ENCODE data around the gene ADCYAP1R1.

The ADCYAP1R1 gene

DNA sequence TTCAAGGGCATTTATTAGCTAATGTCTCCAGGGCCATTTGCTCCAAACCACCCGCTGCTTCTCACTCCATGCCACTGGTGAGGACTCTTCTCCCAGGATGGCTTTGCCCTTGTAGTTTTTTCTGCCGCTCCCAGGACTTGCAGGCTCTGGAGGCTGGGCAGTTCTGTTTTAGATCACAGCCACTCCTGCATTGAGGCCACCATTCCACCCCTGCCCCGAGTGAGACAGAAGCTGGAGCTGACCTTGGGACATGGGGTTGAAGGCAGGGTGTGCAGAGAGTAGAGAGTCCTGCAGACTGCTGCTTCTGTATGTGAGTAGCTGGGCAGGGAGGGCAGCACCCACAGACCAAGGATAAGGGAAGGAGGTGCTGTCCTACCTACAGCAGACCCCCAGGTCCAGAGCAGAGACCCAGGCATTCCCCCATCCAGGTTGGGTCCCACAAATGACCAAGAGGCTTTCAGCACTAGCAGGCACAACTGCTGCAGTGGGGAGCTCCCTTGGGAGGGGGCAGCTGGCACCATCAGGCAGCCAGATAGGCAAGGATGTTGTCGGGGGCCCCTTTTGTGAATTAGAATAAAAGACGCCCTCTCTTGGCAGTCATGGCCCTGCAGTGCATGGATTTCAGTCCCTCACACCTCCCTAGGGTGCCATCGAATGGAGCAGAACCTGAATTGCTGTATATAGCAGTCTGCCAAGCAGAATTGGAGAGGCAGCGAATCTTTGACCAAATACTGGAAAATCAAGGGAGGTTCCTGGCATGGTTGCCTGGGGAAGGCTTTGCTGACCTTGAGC is 22.7 kb upstream of the ADCYAP1R1 start:
- TF ChIP-seq, protein P1, sequence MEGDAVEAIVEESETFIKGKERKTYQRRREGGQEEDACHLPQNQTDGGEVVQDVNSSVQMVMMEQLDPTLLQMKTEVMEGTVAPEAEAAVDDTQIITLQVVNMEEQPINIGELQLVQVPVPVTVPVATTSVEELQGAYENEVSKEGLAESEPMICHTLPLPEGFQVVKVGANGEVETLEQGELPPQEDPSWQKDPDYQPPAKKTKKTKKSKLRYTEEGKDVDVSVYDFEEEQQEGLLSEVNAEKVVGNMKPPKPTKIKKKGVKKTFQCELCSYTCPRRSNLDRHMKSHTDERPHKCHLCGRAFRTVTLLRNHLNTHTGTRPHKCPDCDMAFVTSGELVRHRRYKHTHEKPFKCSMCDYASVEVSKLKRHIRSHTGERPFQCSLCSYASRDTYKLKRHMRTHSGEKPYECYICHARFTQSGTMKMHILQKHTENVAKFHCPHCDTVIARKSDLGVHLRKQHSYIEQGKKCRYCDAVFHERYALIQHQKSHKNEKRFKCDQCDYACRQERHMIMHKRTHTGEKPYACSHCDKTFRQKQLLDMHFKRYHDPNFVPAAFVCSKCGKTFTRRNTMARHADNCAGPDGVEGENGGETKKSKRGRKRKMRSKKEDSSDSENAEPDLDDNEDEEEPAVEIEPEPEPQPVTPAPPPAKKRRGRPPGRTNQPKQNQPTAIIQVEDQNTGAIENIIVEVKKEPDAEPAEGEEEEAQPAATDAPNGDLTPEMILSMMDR (IDR thresholded peaks at IDR 0.05; ENCODE audit: control insufficient read depth, insufficient read depth, low read depth, low read length, missing control alignments) = no peak
- no peak for DNase-seq (ENCODE audit: low read depth)
- no peak overlapping the region for H3K4me3 ChIP-seq (ENCODE audit: control insufficient read depth, low read depth, low read length)

DNA sequence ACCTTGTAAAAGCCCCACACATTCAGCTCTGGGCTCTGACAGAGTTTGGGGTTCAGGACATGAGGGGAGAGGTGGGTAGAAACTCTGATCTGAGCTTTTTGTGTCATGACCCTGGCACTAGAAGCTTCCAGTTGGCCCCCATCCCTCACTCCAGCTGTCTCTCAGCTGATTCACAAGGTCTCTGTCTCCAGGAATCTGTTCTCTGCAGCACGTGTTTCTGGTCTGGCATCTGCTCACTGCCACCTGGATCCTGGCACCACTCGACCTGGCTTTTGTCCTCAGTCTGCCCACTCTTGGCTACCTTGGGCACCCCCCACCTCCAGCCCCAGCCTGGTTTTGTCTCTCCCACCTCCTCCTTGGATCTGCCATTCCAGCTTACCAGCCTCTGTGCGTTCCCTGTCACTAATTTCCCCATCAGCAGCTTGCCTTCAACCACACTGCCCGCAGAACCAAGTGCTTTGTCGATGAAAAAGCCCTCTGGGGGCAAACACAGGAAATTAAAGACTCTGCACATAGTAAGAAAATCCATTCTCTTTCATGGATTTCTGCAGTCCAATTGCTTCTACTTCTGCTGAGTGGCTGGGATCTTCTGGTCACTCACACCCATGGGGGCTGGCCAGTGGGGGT is 18.3 kb upstream of the ADCYAP1R1 start:
- H3K4me3 ChIP-seq (ENCODE audit: control insufficient read depth, low read depth, low read length) = no peak overlapping the region
- TF ChIP-seq, protein P1 (IDR thresholded peaks at IDR 0.05; ENCODE audit: control insufficient read depth, insufficient read depth, low read depth, low read length, missing control alignments) = no peak
- DNase-seq (ENCODE audit: low read depth) = no peak

DNA sequence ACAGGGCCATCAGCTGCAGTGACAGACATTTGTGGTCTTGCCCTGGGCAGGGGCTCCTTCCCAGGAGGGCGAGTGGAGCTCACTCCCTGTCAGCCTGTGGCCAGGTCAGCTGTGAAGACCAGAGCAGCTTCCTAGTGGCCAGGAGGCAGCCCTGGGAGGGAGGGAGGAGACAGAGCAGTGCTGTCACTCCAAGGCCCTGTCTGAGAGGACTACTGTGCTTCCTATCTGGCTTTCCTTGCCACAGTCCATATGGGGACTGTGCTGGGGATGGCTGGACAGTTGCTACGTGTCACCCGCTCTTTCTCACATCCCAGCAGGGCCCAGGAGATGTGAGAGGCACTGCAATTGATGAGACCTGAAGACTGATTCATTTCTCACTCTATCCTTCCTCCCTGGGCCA is 15.2 kb upstream of the ADCYAP1R1 start:
- no peak for DNase-seq (ENCODE audit: low read depth)
- TF ChIP-seq, protein P1 (IDR thresholded peaks at IDR 0.05; ENCODE audit: control insufficient read depth, insufficient read depth, low read depth, low read length, missing control alignments) = no peak
- H3K4me3 ChIP-seq (ENCODE audit: control insufficient read depth, low read depth, low read length) = no peak overlapping the region

DNA sequence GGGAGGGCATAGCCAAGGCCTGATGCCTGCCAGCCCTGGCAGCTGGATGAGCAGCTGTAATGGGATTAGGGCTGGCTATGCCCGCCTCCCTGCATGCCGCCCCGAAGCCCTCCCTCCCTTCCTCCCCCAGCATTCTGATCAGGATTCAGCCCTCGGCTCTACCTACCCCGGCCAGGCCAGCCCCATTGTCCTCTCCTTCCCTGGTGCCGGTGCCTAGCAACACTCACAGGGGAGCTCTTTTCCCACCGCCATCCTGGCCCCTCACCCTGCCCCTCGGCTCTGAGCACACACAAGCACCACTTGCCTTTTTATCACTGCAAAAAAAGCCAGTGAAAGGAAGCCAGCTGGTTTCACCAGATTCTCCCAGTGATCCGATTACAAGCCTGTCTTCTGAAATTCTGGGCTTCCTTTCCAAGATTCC is 9.0 kb upstream of the ADCYAP1R1 start:
- no peak overlapping the region for H3K4me3 ChIP-seq (ENCODE audit: control insufficient read depth, low read depth, low read length)
- DNase-seq (ENCODE audit: low read depth) = no peak

DNA sequence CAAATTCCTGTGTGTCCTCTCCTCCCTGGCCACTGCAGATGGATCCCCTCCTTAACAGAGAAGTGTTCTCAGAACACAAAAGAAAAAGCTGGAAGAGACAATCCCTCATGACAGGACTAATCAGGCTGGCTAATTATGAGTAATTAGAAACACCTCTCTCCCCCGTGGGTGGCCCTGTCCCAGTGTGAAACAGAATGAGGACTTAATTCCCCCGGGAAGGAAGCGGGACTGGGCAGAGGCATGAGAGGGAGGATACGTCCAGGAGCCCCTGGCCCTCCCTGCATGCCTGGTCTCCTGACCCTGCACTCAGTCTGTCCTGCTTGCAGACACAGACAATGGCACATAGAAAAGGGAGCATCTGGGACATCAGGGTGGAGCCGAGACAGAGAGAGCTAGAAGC is 7.6 kb upstream of the ADCYAP1R1 start:
- no peak overlapping the region for H3K4me3 ChIP-seq (ENCODE audit: control insufficient read depth, low read depth, low read length)
- TF ChIP-seq, protein P1 (IDR thresholded peaks at IDR 0.05; ENCODE audit: control insufficient read depth, insufficient read depth, low read depth, low read length, missing control alignments) = no peak
- DNase-seq (ENCODE audit: low read depth) = no peak

More for the DNA sequence above, 9.0 kb upstream of the ADCYAP1R1 start:
- TF ChIP-seq, protein P1 (IDR thresholded peaks at IDR 0.05; ENCODE audit: control insufficient read depth, insufficient read depth, low read depth, low read length, missing control alignments) = no peak

DNA sequence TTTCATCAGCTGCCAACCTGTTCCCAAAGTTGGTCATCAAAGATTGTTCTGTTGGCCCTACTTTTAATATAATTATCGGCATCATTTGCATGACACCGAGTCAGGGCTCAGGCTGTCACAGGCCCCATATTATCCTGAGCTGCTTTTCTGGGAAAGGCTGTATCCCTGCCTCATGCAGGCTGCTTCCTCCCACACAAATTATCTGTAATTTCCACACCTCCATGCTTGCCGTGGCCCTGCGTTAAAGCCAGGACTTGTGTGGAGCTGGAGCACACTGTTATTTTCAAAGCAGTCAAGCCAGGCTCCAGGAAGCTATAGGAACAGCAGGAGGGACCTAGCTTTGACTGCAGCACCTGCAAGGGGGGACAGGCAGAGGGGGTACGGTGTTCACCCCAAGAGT is 5.4 kb upstream of the ADCYAP1R1 start:
- TF ChIP-seq, protein P1 (IDR thresholded peaks at IDR 0.05; ENCODE audit: control insufficient read depth, insufficient read depth, low read depth, low read length, missing control alignments) = no peak
- no peak for DNase-seq (ENCODE audit: low read depth)
- no peak overlapping the region for H3K4me3 ChIP-seq (ENCODE audit: control insufficient read depth, low read depth, low read length)

Measured in AG09309 (cell line).